A673 (cell line): ENCODE data around the gene IL34.

Experiments used
- EZH2 ChIP-seq: fragments of 200-600 bp; sonication (generic); IDR thresholded peaks from 2 replicates; pipeline ENCODE4 v1.6.1; 2017; ENCODE audit warnings: borderline replicate concordance, low read depth, mild to moderate bottlenecking, mixed read lengths, antibody characterized with exemption, low read length; ENCODE audit not compliant: poor library complexity, severe bottlenecking
- TF ChIP-seq, protein P1 (sequence below): fragments of 300-800, 200-600 bp; sonication (generic); conservative IDR thresholded peaks from 2 replicates; pipeline ENCODE4 v1.5.1; 2017; ENCODE audit warnings: low read depth, mild to moderate bottlenecking, antibody characterized with exemption, low read length, moderate library complexity, mixed read lengths

DNA sequence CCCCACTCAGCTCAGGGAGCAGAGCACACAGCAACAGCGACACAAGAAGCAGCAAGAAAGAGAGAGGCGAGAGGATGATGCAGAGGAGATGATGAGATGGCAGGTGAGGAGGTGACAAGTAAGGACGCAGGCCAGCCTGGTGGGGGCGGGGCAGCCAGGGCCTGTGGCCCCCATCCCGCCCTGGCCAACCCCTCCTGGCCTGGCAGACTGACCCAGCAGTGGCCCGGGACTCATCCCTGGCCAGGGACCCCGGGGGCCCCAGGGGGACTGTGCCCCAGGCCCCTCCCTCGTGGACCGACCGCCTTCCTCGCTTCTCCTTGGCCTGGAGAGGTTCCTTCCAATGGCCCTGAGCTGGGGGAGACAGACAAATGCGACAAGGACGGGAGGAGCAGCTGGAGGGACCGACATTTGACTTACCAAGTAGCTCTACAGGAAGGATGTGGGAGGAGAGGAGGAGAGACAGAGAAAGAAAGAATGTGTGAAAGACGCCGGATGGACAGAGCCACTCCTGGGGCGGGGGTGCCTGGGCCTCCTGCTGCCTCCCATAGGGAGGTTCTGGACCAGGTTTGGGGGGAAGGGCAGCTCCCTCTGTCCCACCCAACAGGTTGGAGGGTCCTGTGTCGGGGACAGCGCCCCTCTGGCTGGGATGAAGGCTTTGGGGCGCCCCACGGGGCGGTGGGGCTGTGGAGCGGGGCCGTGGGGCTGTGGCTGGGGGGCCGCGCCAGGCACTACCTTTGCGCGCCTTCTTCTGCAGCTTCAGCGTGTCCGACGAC, 32.7 kb downstream of the IL34 start:
- TF ChIP-seq EZH2 = no peak
- TF ChIP-seq, protein P1, sequence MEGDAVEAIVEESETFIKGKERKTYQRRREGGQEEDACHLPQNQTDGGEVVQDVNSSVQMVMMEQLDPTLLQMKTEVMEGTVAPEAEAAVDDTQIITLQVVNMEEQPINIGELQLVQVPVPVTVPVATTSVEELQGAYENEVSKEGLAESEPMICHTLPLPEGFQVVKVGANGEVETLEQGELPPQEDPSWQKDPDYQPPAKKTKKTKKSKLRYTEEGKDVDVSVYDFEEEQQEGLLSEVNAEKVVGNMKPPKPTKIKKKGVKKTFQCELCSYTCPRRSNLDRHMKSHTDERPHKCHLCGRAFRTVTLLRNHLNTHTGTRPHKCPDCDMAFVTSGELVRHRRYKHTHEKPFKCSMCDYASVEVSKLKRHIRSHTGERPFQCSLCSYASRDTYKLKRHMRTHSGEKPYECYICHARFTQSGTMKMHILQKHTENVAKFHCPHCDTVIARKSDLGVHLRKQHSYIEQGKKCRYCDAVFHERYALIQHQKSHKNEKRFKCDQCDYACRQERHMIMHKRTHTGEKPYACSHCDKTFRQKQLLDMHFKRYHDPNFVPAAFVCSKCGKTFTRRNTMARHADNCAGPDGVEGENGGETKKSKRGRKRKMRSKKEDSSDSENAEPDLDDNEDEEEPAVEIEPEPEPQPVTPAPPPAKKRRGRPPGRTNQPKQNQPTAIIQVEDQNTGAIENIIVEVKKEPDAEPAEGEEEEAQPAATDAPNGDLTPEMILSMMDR = no peak
